Heart right ventricle (tissue), 16 donors: ENCODE measurements around the gene DIS3L2. TPM values are rescaled to one million over a fixed set of nuclear protein-coding genes. Genes with fewer than 3 reads are reported as not detected.

Source experiments
- ATAC-seq, 8 donors: fragments of 200-7000 bp; cut with Tn5 transposase; one replicate each; pipeline ENCODE4 v1.9.1; 2020; ENCODE audit warnings: mild to moderate bottlenecking in 8 of 8, moderate library complexity in 8 of 8, moderate number of reproducible peaks in 1 of 8
- DNase-seq, 2 donors: peaks; one replicate each; pipeline ENCODE4 v3.0.0-alpha.2; 2020
- H3K27ac ChIP-seq, 10 donors: fragments of 200-600 bp; sonication (generic) in 2 of 10; one replicate each; pipeline versions ENCODE4 v1.5.0 to v1.8.0; 2020 to 2022; ENCODE audit warnings: mild to moderate bottlenecking in 3 of 10
- H3K27me3 ChIP-seq, 7 donors: fragments of 200-600 bp; one replicate each; pipeline ENCODE4 v1.8.0; 2021 to 2022; ENCODE audit warnings: mild to moderate bottlenecking in 2 of 7
- H3K36me3 ChIP-seq, 9 donors: fragments of 200-600 bp; sonication (generic) in 1 of 9; one replicate each; pipeline versions ENCODE4 v1.5.0 to v1.8.0; 2020 to 2022; ENCODE audit warnings: mild to moderate bottlenecking in 2 of 9
- H3K4me1 ChIP-seq, 9 donors: fragments of 200-600 bp; sonication (generic) in 1 of 9; one replicate each; pipeline versions ENCODE4 v1.5.0 to v1.8.0; 2020 to 2022; ENCODE audit warnings: mild to moderate bottlenecking in 4 of 9
- H3K4me3 ChIP-seq, 10 donors: fragments of 200-600 bp; sonication (generic) in 2 of 10; one replicate each; pipeline versions ENCODE4 v1.5.0 to v1.8.0; 2020 to 2022; ENCODE audit warnings: mild to moderate bottlenecking in 7 of 10, moderate library complexity in 2 of 10
- H3K9me3 ChIP-seq, 11 donors: fragments of 200-600 bp in 10 of 11; sonication (generic) in 2 of 11; one replicate each; pipeline versions ENCODE4 v1.5.0 to v1.8.0; 2013 to 2022; ENCODE audit warnings: mild to moderate bottlenecking in 2 of 11, control low read depth in 1 of 11, moderate library complexity in 1 of 11
- WGBS, 2 donors: extraction: QIAGEN DNeasy Blood & Tissue Kit; methylation state at CpG; one replicate each; pipeline ENCODE4 v1.1.7; 2013; ENCODE audit warnings: inconsistent platforms in 1 of 2; 5-methylcytosine and 5-hydroxymethylcytosine counted together
- intact Hi-C, 10 donors: fragments of 100-400 bp; cut with DNase I; formaldehyde crosslinking; loops; one replicate each; pipeline versions ENCODE4 v1.11.1 to v1.14.2; 2022
- polyA plus RNA-seq, 2 donors: library from polyadenylated mRNA; stranded (reverse); fragments of 200-250 nt; gene quantifications; one replicate each; pipeline ENCODE4 v1.2.3, GENCODE V29; 2013
- total RNA-seq, 10 donors: library from RNA; stranded (reverse); fragmentation: NEBNext Ultra II Directional in 3 of 10; extraction: Animal tissue kit (Norgen Biotek cat#: 25700) in 3 of 10; gene quantifications; one replicate each; pipeline versions ENCODE4 v1.2.1 to v1.2.4, GENCODE V29; 2021 to 2023
- TF ChIP-seq, protein P1 (sequence below), 9 donors: fragments of 200-600 bp; sonication (generic) in 2 of 9; IDR thresholded peaks; one replicate each; pipeline versions ENCODE4 v1.5.0 to v1.8.0; 2021 to 2022; ENCODE audit warnings: antibody characterized with exemption in 9 of 9, mild to moderate bottlenecking in 5 of 9, moderate library complexity in 1 of 9
- donor health status: Arrhythmogenic right ventricular cardiomyopathy.
- donor health status: ischemic (EF 13 %, LVEDD 7.1; RV severe dilation, severe dysfunction).
- donor health status: healthy with polysubstance abuse.
- donor health status: DM: no; HTN: yes; CAD: no.
- donor health status: DM: no; HTN: no; CAD: no.
- donor health status: ischemic (EF 25% LVEDD 6.9; RV normal size, moderate dysfunction).
- donor health status: ischemic (EF 25% LVEDD 5.7; RV mildly dilated, moderate dysfunction).
- donor health status: healthy.
- donor health status: DM: yes; HTN: yes; CAD: no.
- donor health status: Ischemic cardiomyopathy.
- donor health status: ischemic (EF 35%, LVEDD 5.7; RV mildly dilated, moderate dysfunction).
- donor health status: nonischemic (EF 11% LVEDD 7.7; RV severe dilation, severe dysfunction).
- donor health status: DM: yes; HTN: yes; CAD: no.
- donor health status: PGD.
- donor health status: ischemic (EF 29% LVEDD 5.4; RV normal size, mild dysfunction).
- donor health status: nonischemic (EF 23%, LVEDD 6.1; RV moderate dilation, normal function).

The DIS3L2 gene
- total and polyA plus RNA-seq, 12 donors: 9.5 to 24.5 (median 18.5) TPM

DNA sequence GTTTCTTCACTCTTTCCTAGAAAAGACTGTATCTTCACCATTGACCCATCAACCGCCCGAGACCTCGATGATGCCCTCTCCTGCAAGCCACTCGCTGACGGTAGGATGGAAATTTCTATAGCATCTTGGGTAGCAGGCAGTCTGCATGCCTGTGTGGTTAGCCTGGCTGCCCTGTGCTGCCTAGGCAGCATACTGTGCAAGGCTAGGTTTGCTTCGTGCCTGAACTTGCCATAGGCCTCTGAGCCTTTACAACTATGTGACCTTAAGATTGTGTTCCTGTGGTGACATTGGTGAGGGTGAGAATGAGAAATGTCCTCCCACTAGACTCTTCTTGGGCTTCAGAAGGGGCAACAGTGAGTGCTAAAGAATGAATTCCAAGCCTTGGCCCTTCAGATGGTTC, 248.8 kb downstream of the DIS3L2 start:
- Histone ChIP-seq H3K4me1 (peaks cover 0 to 12% (median under 1%) of the 10 kb centered on the region in 9 donors), H3K36me3 (peaks cover 0 to 23% (median 3%) of the 10 kb centered on the region in 9 donors), H3K9me3 (no peaks in the 10 kb centered on the region), H3K4me3 (no peak overlapping the region), H3K27ac (no peak overlapping the region), H3K27me3 (no peaks in the 10 kb centered on the region)
- 99% methylated on average over 6 of the region's 6 CpGs for WGBS, 2 donors
- ATAC-seq (no peak), DNase-seq (no peak)
- intact Hi-C loops: loop anchor here in 1 of 10 donors (5.0 kb wide), 1 partner anchor 1597 kb away; no protein-coding TSS in a partner anchor
- TF ChIP-seq, protein P1, sequence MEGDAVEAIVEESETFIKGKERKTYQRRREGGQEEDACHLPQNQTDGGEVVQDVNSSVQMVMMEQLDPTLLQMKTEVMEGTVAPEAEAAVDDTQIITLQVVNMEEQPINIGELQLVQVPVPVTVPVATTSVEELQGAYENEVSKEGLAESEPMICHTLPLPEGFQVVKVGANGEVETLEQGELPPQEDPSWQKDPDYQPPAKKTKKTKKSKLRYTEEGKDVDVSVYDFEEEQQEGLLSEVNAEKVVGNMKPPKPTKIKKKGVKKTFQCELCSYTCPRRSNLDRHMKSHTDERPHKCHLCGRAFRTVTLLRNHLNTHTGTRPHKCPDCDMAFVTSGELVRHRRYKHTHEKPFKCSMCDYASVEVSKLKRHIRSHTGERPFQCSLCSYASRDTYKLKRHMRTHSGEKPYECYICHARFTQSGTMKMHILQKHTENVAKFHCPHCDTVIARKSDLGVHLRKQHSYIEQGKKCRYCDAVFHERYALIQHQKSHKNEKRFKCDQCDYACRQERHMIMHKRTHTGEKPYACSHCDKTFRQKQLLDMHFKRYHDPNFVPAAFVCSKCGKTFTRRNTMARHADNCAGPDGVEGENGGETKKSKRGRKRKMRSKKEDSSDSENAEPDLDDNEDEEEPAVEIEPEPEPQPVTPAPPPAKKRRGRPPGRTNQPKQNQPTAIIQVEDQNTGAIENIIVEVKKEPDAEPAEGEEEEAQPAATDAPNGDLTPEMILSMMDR (IDR thresholded peaks at IDR 0.05): no peak

DNA sequence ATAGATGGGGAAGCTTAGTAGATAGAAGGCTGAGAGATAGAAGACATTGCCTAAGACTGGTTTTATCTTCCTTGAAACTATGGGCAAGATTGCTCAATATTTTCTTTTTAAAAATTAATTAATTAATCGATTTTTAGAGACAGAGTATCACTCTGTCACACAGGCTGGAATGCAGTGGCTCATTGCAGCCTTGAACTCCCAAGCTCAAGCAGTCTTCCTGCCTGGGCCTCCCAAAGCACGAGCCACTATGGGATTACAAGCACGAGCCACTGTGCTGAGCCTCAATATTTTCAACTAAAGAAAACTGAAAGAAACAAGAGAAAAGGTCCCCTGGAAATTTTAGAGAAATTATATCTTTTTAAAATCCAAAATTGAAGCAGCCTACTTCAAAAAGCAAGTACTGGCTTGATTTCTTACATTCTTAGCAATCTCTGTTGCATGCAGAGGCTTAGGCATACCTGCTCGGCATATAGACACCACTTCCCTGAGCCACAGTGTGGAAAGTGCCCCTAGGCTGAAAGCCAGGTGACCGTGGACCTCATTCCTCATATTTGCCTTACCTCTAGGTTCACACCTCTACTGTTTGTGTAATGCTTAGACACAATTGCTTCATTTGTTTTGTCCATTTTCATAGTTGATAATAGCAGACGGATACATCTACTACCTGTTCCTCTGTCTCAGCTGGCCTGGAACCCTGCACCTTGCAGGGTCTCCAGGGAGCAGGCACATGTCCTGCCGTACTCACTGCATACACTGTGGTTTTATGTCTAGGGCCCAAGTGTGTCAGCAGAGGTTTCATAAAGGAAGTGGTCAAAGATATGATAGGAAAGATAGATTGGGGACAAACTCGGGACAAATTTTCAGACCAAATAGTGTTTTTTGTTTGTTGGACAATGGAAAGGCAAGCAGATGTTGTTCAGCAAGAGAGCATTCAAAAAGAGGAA, 250.5 kb downstream of the DIS3L2 start:
- DNase-seq (no peak), ATAC-seq (no peak)
- peaks cover 0 to 23% (median 3%) of the 10 kb centered on the region in 9 donors for H3K36me3 ChIP-seq
- H3K4me3 ChIP-seq: no peak overlapping the region
- 92 to 96% methylated on average over 8 of the region's 8 CpGs for WGBS, 2 donors
- H3K9me3 ChIP-seq: no peaks in the 10 kb centered on the region
- H3K4me1 ChIP-seq: peaks cover 0 to 12% (median 0%) of the 10 kb centered on the region in 9 donors
- intact Hi-C loops: loop anchor here in 1 of 10 donors (5.0 kb wide), 1 partner anchor 1595 kb away; no protein-coding TSS in a partner anchor
- TF ChIP-seq, protein P1 (IDR thresholded peaks at IDR 0.05): no peak
- H3K27me3 ChIP-seq: no peaks in the 10 kb centered on the region
- H3K27ac ChIP-seq: no peak overlapping the region

DNA sequence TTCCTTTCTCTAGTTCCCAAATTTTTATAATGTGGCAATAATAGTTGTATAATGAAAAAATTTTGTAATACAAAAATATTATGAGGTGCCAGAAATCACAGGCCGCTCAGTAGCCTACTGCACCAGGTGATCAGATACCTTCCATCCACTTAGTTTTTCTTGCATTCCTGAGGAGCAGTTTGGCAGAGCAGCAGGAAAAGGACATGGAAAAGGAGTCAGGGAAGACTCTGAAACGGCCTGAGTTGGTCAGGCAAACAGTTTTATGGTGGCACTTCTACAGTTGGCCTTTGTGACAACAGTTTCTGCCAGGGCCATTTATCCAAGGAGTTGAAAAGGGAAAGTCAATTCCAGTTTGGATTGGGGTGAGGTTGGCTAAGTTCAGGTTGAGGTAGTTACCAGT, 251.7 kb downstream of the DIS3L2 start:
- ATAC-seq (no peak), DNase-seq (no peak)
- TF ChIP-seq, protein P1 (IDR thresholded peaks at IDR 0.05): no peak
- Histone ChIP-seq H3K9me3 (no peaks in the 10 kb centered on the region), H3K27ac (no peak overlapping the region), H3K27me3 (no peaks in the 10 kb centered on the region), H3K4me3 (no peak overlapping the region), H3K36me3 (peaks cover 0 to 23% (median 3%) of the 10 kb centered on the region in 9 donors), H3K4me1 (peaks cover 0 to 12% (median 0%) of the 10 kb centered on the region in 9 donors)
- 77 to 78% methylated on average over 2 of the region's 2 CpGs for WGBS, 2 donors
- intact Hi-C loops: loop anchor here in 1 of 10 donors (5.0 kb wide), 1 partner anchor 1594 kb away; no protein-coding TSS in a partner anchor

DNA sequence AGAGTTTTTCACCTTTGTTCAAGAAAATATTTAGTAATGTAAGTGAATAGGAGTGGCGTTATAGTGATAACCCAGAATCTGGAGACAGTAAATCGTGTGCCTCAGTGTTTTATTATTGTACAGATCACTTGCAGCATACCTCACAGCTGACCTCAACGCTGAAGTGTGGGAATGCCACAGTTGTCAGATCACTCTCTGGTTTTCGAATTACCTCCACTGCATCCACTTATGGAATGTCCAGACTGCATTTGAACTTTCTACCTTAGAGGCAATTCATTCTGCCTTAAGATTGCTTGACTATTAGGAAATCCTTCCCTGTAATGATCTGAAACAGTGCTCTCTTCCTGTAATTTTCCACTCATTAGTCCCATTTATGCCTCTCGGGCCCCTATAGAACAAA, 252.5 kb downstream of the DIS3L2 start:
- peaks cover 0 to 23% (median 3%) of the 10 kb centered on the region in 9 donors for H3K36me3 ChIP-seq
- H3K27me3 ChIP-seq: no peaks in the 10 kb centered on the region
- intact Hi-C loops: loop anchor here in 1 of 10 donors (5.0 kb wide), 1 partner anchor 1593 kb away; no protein-coding TSS in a partner anchor
- no peak overlapping the region for H3K27ac ChIP-seq
- peaks cover 0 to 15% (median 4%) of the 10 kb centered on the region in 9 donors for H3K4me1 ChIP-seq
- H3K4me3 ChIP-seq: no peak overlapping the region
- H3K9me3 ChIP-seq: no peaks in the 10 kb centered on the region
- WGBS, 2 donors: 79 to 82% methylated on average over 5 of the region's 5 CpGs
- TF ChIP-seq, protein P1 (IDR thresholded peaks at IDR 0.05): no peak
- ATAC-seq: peak in 1 of 8 donors; percentile 58
- no peak for DNase-seq
